GM23248 (cell line): ENCODE results near the gene KCTD16. TPM values are rescaled to one million over a fixed set of nuclear protein-coding genes. Genes with fewer than 3 reads are reported as not detected.

Experiments
- DNase-seq: peaks from one replicate; pipeline ENCODE4 v3.0.0-alpha.2; 2015
- H2AFZ ChIP-seq: fragments of 200-600 bp; sonication (generic); 2 replicates; pipeline ENCODE4 v1.6.1; 2016; ENCODE audit warnings: antibody characterized with exemption
- H3F3A ChIP-seq: fragments of 200-600 bp; sonication (generic); 2 replicates; pipeline ENCODE4 v1.6.1; 2016; ENCODE audit warnings: mild to moderate bottlenecking, antibody characterized with exemption, mixed run types; ENCODE audit not compliant: insufficient read depth
- H3K27ac ChIP-seq: fragments of 200-600 bp; sonication (generic); 2 replicates; pipeline ENCODE4 v1.5.1; 2016; ENCODE audit warnings: mild to moderate bottlenecking
- H3K27me3 ChIP-seq: fragments of 200-600 bp; sonication (generic); replicated peaks from 2 replicates; pipeline ENCODE4 v1.6.1; 2016; ENCODE audit warnings: mild to moderate bottlenecking; ENCODE audit not compliant: insufficient read depth
- H3K36me3 ChIP-seq: fragments of 200-600 bp; sonication (generic); 2 replicates; pipeline ENCODE4 v1.6.1; 2016; ENCODE audit warnings: low read depth, mild to moderate bottlenecking
- H3K4me1 ChIP-seq: fragments of 200-600 bp; sonication (generic); 2 replicates; pipeline ENCODE4 v1.6.1; 2016; ENCODE audit warnings: mild to moderate bottlenecking; ENCODE audit not compliant: insufficient read depth
- H3K4me2 ChIP-seq: fragments of 200-600 bp; sonication (generic); one replicate; pipeline ENCODE4 v1.6.1; 2016; ENCODE audit warnings: mild to moderate bottlenecking; ENCODE audit not compliant: unreplicated experiment
- H3K4me3 ChIP-seq: fragments of 200-600 bp; sonication (generic); 2 replicates; pipeline ENCODE4 v1.5.1; 2016; ENCODE audit warnings: mild to moderate bottlenecking
- H3K79me2 ChIP-seq: fragments of 200-600 bp; sonication (generic); 2 replicates; pipeline ENCODE4 v1.6.1; 2016; ENCODE audit warnings: mild to moderate bottlenecking; ENCODE audit not compliant: insufficient read depth
- H3K9ac ChIP-seq: fragments of 200-600 bp; sonication (generic); 2 replicates; pipeline ENCODE4 v1.6.1; 2016; ENCODE audit warnings: mild to moderate bottlenecking
- H3K9me2 ChIP-seq: fragments of 200-600 bp; sonication (generic); 2 replicates; pipeline ENCODE4 v1.6.1; 2016; ENCODE audit warnings: mixed run types, mild to moderate bottlenecking, moderate library complexity; ENCODE audit not compliant: insufficient read depth
- H3K9me3 ChIP-seq: fragments of 200-600 bp; sonication (generic); one replicate; pipeline ENCODE4 v1.6.1; 2017; ENCODE audit warnings: low read depth
- H4K20me1 ChIP-seq: fragments of 200-600 bp; sonication (generic); 2 replicates; pipeline ENCODE4 v1.6.0; 2016; ENCODE audit not compliant: insufficient read depth
- EZH2 ChIP-seq: fragments of 200-600 bp; sonication (generic); IDR thresholded peaks from 2 replicates; pipeline ENCODE4 v1.6.1; 2018; ENCODE audit warnings: antibody characterized with exemption, mild to moderate bottlenecking; ENCODE audit not compliant: insufficient read depth, poor library complexity, severe bottlenecking
- EZH2phosphoT487 ChIP-seq: fragments of 200-600 bp; sonication (generic); IDR thresholded peaks from 2 replicates; pipeline ENCODE4 v1.6.1; 2018; ENCODE audit warnings: antibody characterized with exemption, moderate library complexity, mild to moderate bottlenecking, low read depth; ENCODE audit not compliant: insufficient read depth
- WGBS, 2 experiments: methylation state at CpG; one replicate each; pipeline ENCODE4 v1.1.6; 2015 to 2017; ENCODE audit warnings: low lambda C conversion rate in 2 of 2, low coverage in 1 of 2; ENCODE audit errors: missing lambda C conversion rate in 2 of 2; 5-methylcytosine and 5-hydroxymethylcytosine counted together
- in situ Hi-C: fragments of 300-500 bp; cut with MboI; formaldehyde crosslinking; loops from 2 replicates; pipeline ENCODE4 v1.15.0; 2020
- polyA plus RNA-seq: library from polyadenylated mRNA; unstranded; fragments of >200 nt; fragmentation: Nextera tagmentation; extraction: Ambion mirVana; gene quantifications from 2 replicates; pipeline ENCODE4 v1.2.1, GENCODE V29; 2016
- total RNA-seq: library from RNA; depleted of rRNA; stranded (reverse); fragments of >200 nt; shearing (Covaris generic); gene quantifications from 2 replicates; pipeline ENCODE4 v1.2.3, GENCODE V29; 2014

KCTD16 gene
- total and polyA plus RNA-seq, 2 experiments from 2014 or later, result 0.25 to 0.65 TPM

DNA sequence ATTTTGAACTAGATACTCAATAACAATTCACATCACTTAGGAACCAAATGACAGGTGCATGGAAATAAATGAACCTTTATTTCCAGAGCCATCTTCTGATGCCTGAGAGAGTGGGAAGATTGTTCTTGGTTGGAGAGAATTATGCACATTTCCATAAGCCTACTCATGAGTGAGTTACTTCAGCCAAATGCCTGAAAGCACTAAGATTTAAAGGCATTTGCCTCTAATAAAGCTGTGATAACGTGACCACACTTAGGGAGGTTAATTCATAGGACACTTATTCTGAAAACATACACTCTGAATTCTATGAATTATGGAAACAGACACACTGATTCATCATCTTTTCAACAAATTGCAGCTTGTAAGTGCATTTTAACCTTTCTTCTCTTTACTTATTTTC is 40.0 kb downstream of the KCTD16 start:
- TF ChIP-seq EZH2, result no peak
- TF ChIP-seq EZH2phosphoT487, result no peak
- Histone ChIP-seq H4K20me1 (no peaks in the 10 kb centered on the region), H3K9ac (no peak overlapping the region), H3K4me3 (no peak overlapping the region), H3K9me3 (no peaks in the 10 kb centered on the region), H3F3A (no peaks in the 10 kb centered on the region), H3K4me1 (peaks cover 6% of the 10 kb centered on the region), H3K27ac (no peak overlapping the region), H3K27me3 (peaks cover 21% of the 10 kb centered on the region; the same call in 1 of the 2 replicates), H3K9me2 (no peaks in the 10 kb centered on the region), H3K4me2 (no peak overlapping the region), H3K36me3 (no peaks in the 10 kb centered on the region), H2AFZ (no peak overlapping the region), H3K79me2 (no peaks in the 10 kb centered on the region)
- WGBS, 2 experiments, result 49 to 67% methylated on average over 1 of the region's 1 CpG
- no peak for DNase-seq
- in situ Hi-C loops, result loop anchor here (25.0 kb wide), 3 partner anchors 1502 to 1852 kb away; no protein-coding TSS in a partner anchor

DNA sequence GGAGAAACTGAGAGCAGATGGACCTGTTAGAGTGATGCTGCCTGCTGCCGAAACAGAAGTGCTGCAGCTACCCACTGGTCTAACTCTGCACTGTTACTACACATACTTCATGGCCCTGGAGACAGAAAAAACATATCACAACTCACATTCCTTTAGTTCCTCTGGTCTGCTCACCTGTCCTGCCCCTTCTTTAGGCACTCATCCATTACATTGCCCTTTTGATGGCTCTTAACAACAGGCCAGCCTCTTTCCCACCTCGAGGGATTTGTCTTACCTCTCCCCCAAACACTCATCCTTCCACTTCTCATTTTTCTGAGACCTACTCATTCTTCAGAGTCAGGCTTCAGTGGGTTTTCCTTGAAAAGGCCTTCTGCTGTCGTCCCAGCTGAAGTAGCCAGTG is 49.2 kb downstream of the KCTD16 start:
- DNase-seq, result no peak
- Histone ChIP-seq H3K4me1 (no peaks in the 10 kb centered on the region), H3K36me3 (no peaks in the 10 kb centered on the region), H3K4me3 (no peak overlapping the region), H2AFZ (no peak overlapping the region), H3K79me2 (no peaks in the 10 kb centered on the region), H3K9ac (no peak overlapping the region), H3K27ac (no peak overlapping the region), H3K27me3 (no peaks in the 10 kb centered on the region), H3F3A (no peaks in the 10 kb centered on the region), H3K4me2 (no peak overlapping the region), H4K20me1 (no peaks in the 10 kb centered on the region), H3K9me3 (no peaks in the 10 kb centered on the region), H3K9me2 (no peaks in the 10 kb centered on the region)
- in situ Hi-C loops, result loop anchor here (25.0 kb wide), 3 partner anchors 1492 to 1842 kb away; no protein-coding TSS in a partner anchor
- no peak for TF ChIP-seq EZH2
- TF ChIP-seq EZH2phosphoT487, result no peak
- 57 to 62% methylated on average over 3 of the region's 3 CpGs for WGBS, 2 experiments

DNA sequence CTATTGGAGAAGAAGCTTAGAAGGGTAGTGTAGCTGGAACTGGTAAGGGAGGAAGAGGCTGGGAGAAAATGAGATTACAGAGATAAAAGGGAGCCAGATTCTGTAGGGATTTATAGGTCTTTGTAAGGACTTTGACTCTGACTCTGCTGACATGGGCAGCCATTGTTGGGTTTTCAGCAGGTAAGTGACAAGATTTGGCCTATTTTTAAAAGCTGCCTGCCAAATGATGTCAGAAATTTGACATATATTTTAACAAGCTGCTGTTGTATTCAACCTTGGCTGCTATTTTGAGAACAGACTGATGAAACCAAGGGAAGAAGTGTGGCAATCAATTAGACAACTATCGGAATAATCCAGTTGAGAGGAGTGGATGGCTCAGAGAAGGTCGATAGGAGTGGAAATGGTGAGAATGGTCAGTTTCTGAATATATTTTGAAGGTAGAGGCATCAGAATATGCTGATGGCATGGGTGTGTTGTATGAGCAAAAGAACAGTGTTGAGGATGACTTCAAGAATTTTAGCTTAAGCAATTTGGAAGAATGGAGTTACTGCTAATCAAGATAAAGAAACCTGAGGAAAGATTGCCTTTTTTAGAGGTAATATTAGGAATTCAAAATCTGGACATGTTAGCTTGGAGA is 56.8 kb downstream of the KCTD16 start:
- TF ChIP-seq EZH2, result no peak
- Histone ChIP-seq H3K36me3 (no peaks in the 10 kb centered on the region), H4K20me1 (no peaks in the 10 kb centered on the region), H3K79me2 (no peaks in the 10 kb centered on the region), H3K4me2 (no peak overlapping the region), H3K9ac (no peak overlapping the region), H3K27ac (no peak overlapping the region), H3K9me2 (no peaks in the 10 kb centered on the region; the same call in 1 of the 2 replicates), H3K9me3 (no peaks in the 10 kb centered on the region), H3K27me3 (no peaks in the 10 kb centered on the region), H3K4me3 (no peak overlapping the region), H3K4me1 (no peaks in the 10 kb centered on the region), H3F3A (no peaks in the 10 kb centered on the region), H2AFZ (no peak overlapping the region)
- in situ Hi-C loops, result no loop called here
- WGBS, 2 experiments, result 53 to 59% methylated on average over 2 of the region's 2 CpGs
- no peak for DNase-seq

DNA sequence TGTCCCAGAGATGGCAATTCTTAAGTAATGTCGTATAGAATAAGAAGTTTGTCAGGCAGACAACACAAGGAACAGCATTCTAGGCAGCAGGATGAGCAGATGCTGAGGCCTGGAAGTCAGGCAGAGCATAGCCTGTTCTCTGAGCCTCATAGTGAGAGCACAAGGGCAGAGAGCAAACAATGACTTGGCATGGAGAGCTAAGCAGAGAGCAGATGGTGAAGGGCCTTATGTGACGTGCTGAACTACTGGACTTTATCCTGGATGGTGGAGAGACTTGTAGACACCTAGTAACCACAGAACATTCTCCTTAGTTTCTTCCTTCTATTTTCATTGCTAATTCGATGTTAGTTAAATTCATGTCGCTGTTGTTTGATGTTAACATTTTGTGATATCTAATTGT is 60.1 kb downstream of the KCTD16 start:
- H3K9me2 ChIP-seq, result no peaks in the 10 kb centered on the region; the same call in 1 of the 2 replicates

More for the DNA sequence above, 60.1 kb downstream of the KCTD16 start:
- Histone ChIP-seq H3K9me3 (no peaks in the 10 kb centered on the region), H3K4me2 (no peak overlapping the region), H4K20me1 (no peaks in the 10 kb centered on the region), H3K36me3 (no peaks in the 10 kb centered on the region), H3K4me3 (no peak overlapping the region), H3F3A (no peaks in the 10 kb centered on the region), H2AFZ (no peak overlapping the region), H3K79me2 (no peaks in the 10 kb centered on the region), H3K27ac (no peak overlapping the region), H3K27me3 (peaks cover 2% of the 10 kb centered on the region; the same call in 1 of the 2 replicates), H3K9ac (no peak overlapping the region), H3K4me1 (no peaks in the 10 kb centered on the region)
- in situ Hi-C loops, result no loop called here
- no peak for DNase-seq
- 55 to 60% methylated on average over 4 of the region's 4 CpGs for WGBS, 2 experiments
- TF ChIP-seq EZH2phosphoT487, result no peak
- no peak for TF ChIP-seq EZH2
